A673 (cell line): Measurements from ENCODE around the gene PLA2G4A. TPM values are rescaled to one million over a fixed set of nuclear protein-coding genes. Genes with fewer than 3 reads are reported as not detected.

Experiments used
- BruUV-seq: library from RNA; stranded (reverse); fragments of 400-500 nt; replicated peaks from 2 replicates; lab custom pipeline; 2021; lab: Mats Ljungman, UMichigan
- CTCF ChIA-PET: fragments of 300-600 bp; sonication (Branson Sonifier 250); formaldehyde crosslinking; loops from one replicate; lab custom pipeline; 2022; ENCODE audit warnings: antibody characterized with exemption; lab: Charles Lee
- POLR2A ChIA-PET: fragments of 300-600 bp; sonication (Branson Sonifier 250); formaldehyde crosslinking; loops from one replicate; lab custom pipeline; 2022; ENCODE audit warnings: antibody characterized with exemption; ENCODE audit not compliant: low non-redundant PET; lab: Charles Lee
- DNase-seq: peaks from one replicate; pipeline ENCODE4 v3.0.0-alpha.2; 2015; ENCODE audit warnings: low spot score
- H3K27ac ChIP-seq: fragments of 200-600 bp; sonication (generic); 2 replicates; pipeline ENCODE4 v1.5.1; 2016; ENCODE audit warnings: mixed run types, low read depth, mild to moderate bottlenecking, mixed read lengths, antibody characterized with exemption, low read length; ENCODE audit not compliant: poor library complexity, severe bottlenecking
- H3K27me3 ChIP-seq: fragments of 200-600 bp; sonication (generic); replicated peaks from 2 replicates; pipeline ENCODE4 v1.6.1; 2017; ENCODE audit warnings: mixed run types, low read depth, mild to moderate bottlenecking, mixed read lengths, antibody characterized with exemption, low read length; ENCODE audit not compliant: insufficient read depth, poor library complexity
- H3K36me3 ChIP-seq: fragments of 200-600 bp; sonication (generic); 2 replicates; pipeline ENCODE4 v1.6.1; 2016; ENCODE audit warnings: mixed run types, mild to moderate bottlenecking, mixed read lengths, antibody characterized with exemption, low read length; ENCODE audit not compliant: insufficient read depth, poor library complexity, severe bottlenecking
- H3K4me1 ChIP-seq: fragments of 200-600 bp; sonication (generic); 2 replicates; pipeline ENCODE4 v1.6.1; 2017; ENCODE audit warnings: mixed run types, mild to moderate bottlenecking, mixed read lengths, antibody characterized with exemption, low read length; ENCODE audit not compliant: insufficient read depth, poor library complexity, severe bottlenecking
- H3K4me3 ChIP-seq: fragments of 200-600 bp; sonication (generic); 2 replicates; pipeline ENCODE4 v1.5.1; 2016; ENCODE audit warnings: low read depth, mixed run types, mild to moderate bottlenecking, mixed read lengths, low read length; ENCODE audit not compliant: poor library complexity, severe bottlenecking
- H3K9me3 ChIP-seq: fragments of 200-600 bp; sonication (generic); 2 replicates; pipeline ENCODE4 v1.6.1; 2016; ENCODE audit warnings: mixed run types, low read depth, mild to moderate bottlenecking, mixed read lengths, antibody characterized with exemption, low read length; ENCODE audit not compliant: poor library complexity, severe bottlenecking
- EZH2 ChIP-seq: fragments of 200-600 bp; sonication (generic); IDR thresholded peaks from 2 replicates; pipeline ENCODE4 v1.6.1; 2017; ENCODE audit warnings: borderline replicate concordance, low read depth, mild to moderate bottlenecking, mixed read lengths, antibody characterized with exemption, low read length; ENCODE audit not compliant: poor library complexity, severe bottlenecking
- intact Hi-C: fragments of 100-400 bp; cut with micrococcal nuclease; formaldehyde crosslinking; loops from one replicate; pipeline ENCODE4 v1.10.0; 2022; ENCODE audit not compliant: unreplicated experiment
- total RNA-seq: library from RNA; stranded (reverse); gene quantifications from 2 replicates; pipeline ENCODE4 v1.2.3, GENCODE V29; 2021
- TF ChIP-seq, protein P1 (sequence below): fragments of 300-800, 200-600 bp; sonication (generic); conservative IDR thresholded peaks from 2 replicates; pipeline ENCODE4 v1.5.1; 2017; ENCODE audit warnings: low read depth, mild to moderate bottlenecking, antibody characterized with exemption, low read length, moderate library complexity, mixed read lengths

PLA2G4A gene
- total RNA-seq, 1 experiment from 2014 or later: 34.4 TPM

DNA sequence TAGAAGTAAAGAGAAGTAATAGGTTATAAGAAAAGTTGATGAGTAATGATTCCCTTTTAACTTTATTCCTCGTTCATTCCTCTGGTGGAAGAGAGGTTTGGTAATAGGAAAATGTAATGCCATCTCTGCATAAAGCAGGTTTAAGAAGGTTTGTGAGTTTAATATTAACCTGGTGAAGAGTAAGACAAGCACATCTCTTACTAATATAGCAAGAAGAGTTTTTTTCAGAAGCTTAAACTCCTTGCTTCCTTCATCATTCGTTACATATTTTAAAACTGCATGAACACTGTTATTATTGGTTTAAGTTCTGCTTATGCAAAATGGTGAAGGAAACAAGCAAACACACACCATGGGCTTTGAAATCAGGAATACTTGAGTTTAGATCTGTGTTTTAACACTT, 9.2 kb upstream of the PLA2G4A start:
- H3K36me3 ChIP-seq: no peaks in the 10 kb centered on the region
- intact Hi-C loops: no loop called here
- POLR2A ChIA-PET: no interaction called here
- BruUV-seq: no TSS peak
- H3K9me3 ChIP-seq: no peaks in the 10 kb centered on the region
- CTCF ChIA-PET: no interaction called here
- no peak overlapping the region for H3K4me3 ChIP-seq
- H3K27ac ChIP-seq: no peak overlapping the region
- no peaks in the 10 kb centered on the region for H3K27me3 ChIP-seq
- no peak for TF ChIP-seq EZH2
- TF ChIP-seq, protein P1, sequence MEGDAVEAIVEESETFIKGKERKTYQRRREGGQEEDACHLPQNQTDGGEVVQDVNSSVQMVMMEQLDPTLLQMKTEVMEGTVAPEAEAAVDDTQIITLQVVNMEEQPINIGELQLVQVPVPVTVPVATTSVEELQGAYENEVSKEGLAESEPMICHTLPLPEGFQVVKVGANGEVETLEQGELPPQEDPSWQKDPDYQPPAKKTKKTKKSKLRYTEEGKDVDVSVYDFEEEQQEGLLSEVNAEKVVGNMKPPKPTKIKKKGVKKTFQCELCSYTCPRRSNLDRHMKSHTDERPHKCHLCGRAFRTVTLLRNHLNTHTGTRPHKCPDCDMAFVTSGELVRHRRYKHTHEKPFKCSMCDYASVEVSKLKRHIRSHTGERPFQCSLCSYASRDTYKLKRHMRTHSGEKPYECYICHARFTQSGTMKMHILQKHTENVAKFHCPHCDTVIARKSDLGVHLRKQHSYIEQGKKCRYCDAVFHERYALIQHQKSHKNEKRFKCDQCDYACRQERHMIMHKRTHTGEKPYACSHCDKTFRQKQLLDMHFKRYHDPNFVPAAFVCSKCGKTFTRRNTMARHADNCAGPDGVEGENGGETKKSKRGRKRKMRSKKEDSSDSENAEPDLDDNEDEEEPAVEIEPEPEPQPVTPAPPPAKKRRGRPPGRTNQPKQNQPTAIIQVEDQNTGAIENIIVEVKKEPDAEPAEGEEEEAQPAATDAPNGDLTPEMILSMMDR: no peak
- no peaks in the 10 kb centered on the region for H3K4me1 ChIP-seq
- DNase-seq: no peak

DNA sequence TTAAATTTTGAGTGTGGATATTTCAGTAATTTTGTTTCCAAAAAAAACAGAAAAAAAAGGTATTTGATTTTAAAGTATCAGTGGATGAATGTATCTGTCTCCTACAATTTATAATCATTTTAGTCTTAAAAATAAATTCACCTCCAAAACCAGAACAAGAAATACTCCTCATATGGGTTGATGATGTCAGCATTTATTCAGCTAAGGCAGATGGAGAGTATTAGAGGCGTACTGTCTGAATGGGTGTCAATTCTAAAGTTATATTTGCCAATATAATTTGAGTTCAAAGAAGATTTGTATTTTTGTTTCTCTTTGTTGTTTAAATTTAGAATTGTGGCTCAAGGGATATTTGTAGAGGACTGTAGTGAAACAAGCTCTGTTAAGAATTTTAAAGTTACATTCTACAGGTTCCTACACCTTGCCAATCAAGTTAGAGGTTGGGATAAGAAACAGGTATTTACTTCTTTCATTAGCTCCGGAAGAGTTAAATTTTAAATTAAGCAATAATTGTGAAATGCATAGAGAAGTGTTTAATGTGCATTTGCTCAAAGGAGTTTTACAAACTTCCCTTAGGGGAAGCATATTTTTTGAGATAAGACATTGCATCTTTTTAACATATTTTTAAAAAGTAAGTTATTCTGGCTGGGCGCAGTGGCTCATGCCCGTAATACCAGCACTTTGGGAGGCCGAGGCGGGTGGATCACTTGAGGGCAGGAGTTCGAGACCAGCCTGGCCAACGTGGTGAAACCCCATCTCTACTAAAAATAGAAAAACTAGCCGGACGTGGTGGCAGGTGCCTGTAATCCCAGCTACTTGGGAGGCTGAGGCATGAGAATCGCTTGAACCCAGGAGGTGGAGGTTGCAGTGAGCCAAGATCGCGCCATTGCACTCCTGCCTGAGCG, 1.2 kb downstream of the PLA2G4A start:
- CTCF ChIA-PET: no interaction called here
- TF ChIP-seq EZH2: no peak
- TF ChIP-seq, protein P1: no peak
- intact Hi-C loops: no loop called here
- no peaks in the 10 kb centered on the region for H3K27me3 ChIP-seq
- peaks cover 17% of the 10 kb centered on the region for H3K4me1 ChIP-seq
- peak overlapping the region; percentile 70 for H3K4me3 ChIP-seq
- peak; percentile 28 for DNase-seq
- H3K36me3 ChIP-seq: no peaks in the 10 kb centered on the region
- BruUV-seq: no TSS peak
- H3K27ac ChIP-seq: no peak overlapping the region
- no peaks in the 10 kb centered on the region for H3K9me3 ChIP-seq
- POLR2A ChIA-PET: interaction anchor here (0.6 kb wide), 1 partner anchor 76 kb away, joined by 4 read pairs; no protein-coding TSS in a partner anchor

DNA sequence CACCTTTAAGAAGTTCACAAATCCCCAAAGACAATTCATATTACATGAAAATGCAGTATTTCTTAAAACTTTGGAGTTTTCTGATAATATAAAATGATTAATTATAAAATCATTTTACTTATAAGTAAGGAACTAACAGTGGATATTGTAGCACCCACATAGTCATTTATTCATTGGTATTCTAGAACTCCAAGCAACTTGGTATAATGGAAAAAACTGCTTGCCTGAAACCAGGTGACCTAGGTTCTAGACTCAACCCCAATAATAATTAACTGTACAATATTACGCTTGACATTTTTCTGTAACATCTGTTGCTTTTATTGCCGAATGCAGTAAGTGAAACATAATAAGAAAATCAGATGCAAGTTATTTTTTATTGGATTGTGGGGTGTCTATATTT, 2.4 kb downstream of the PLA2G4A start:
- BruUV-seq: no TSS peak
- intact Hi-C loops: no loop called here
- ChIA-PET CTCF (no interaction called here), POLR2A (no interaction called here)
- DNase-seq: no peak
- H3K27ac ChIP-seq: no peak overlapping the region
- H3K27me3 ChIP-seq: no peaks in the 10 kb centered on the region
- TF ChIP-seq, protein P1: no peak
- H3K4me1 ChIP-seq: peaks cover 23% of the 10 kb centered on the region
- no peak overlapping the region for H3K4me3 ChIP-seq
- no peaks in the 10 kb centered on the region for H3K36me3 ChIP-seq
- no peaks in the 10 kb centered on the region for H3K9me3 ChIP-seq
